K562 (cell line): ENCODE results near the gene ASCC3.

Experiments used
- E4F1 ChIP-seq: fragments of 250-450 bp; sonication (Bioruptor Pico); IDR thresholded peaks from 2 replicates; pipeline ENCODE4 v1.5.0; 2021; ENCODE audit warnings: mild to moderate bottlenecking, borderline replicate concordance
- EZH2 ChIP-seq: IDR thresholded peaks from 2 replicates; pipeline ENCODE4 v1.6.1; 2012; ENCODE audit warnings: low read depth, mild to moderate bottlenecking, inconsistent platforms, low read length, borderline replicate concordance
- FOXM1 ChIP-seq, 2 experiments: fragments of 450-650 bp in 1 of 2; sonication (generic) in 1 of 2; formaldehyde crosslinking in 1 of 2; IDR thresholded peaks; 2 replicates each; pipeline versions ENCODE4 v1.6.1 to v1.9.0; 2017 to 2022; ENCODE audit warnings: low read depth in 2 of 2, mild to moderate bottlenecking in 2 of 2, missing genetic modification reagents in 1 of 2, moderate library complexity in 1 of 2
- NFIC ChIP-seq: fragments of 450-650 bp; IDR thresholded peaks from 2 replicates; pipeline ENCODE4 v1.6.1; 2017; ENCODE audit warnings: mild to moderate bottlenecking, inconsistent platforms
- ZNF12 ChIP-seq: sonication (generic); formaldehyde crosslinking; IDR thresholded peaks from 2 replicates; pipeline ENCODE4 v1.4.0; 2020; ENCODE audit warnings: mild to moderate bottlenecking, missing genetic modification reagents

- TF ChIP-seq E4F1 (CRISPR knock-in tag) (no peak), ZNF12 (CRISPR knock-in tag) (no peak), NFIC (no peak), FOXM1 (IDR thresholded peaks at IDR 0.05; ENCODE audit: low read depth) (no peak), FOXM1 (CRISPR knock-in tag; IDR thresholded peaks at IDR 0.05; ENCODE audit: low read depth) (no peak), EZH2 (no peak)
Measured at GRCh38 chr6:100626721-100627120, 254.4 kb downstream of the ASCC3 start.
